ENCODE measurements around the gene SPEF2.

The SPEF2 gene

GRCh38 chr5:35598707-35599370, 18.8 kb upstream of the SPEF2 start:
- Histone ChIP-seq H3K27ac (no peak overlapping the region), H3K36me3 (no peaks in the 10 kb centered on the region), H3K4me3 (ENCODE audit: low read depth in 1 of 2, low read length in 1 of 2) (no peak overlapping the region), H3K27me3 (no peaks in the 10 kb centered on the region), H3K4me1 (ENCODE audit: control insufficient read depth in 1 of 2, insufficient read depth in 1 of 2, low read depth in 1 of 2, low read length in 1 of 2) (no peaks in the 10 kb centered on the region), H3K9me3 (no peaks in the 10 kb centered on the region)
- TF ChIP-seq CTCF (IDR thresholded peaks at IDR 0.05): no peak

DNA sequence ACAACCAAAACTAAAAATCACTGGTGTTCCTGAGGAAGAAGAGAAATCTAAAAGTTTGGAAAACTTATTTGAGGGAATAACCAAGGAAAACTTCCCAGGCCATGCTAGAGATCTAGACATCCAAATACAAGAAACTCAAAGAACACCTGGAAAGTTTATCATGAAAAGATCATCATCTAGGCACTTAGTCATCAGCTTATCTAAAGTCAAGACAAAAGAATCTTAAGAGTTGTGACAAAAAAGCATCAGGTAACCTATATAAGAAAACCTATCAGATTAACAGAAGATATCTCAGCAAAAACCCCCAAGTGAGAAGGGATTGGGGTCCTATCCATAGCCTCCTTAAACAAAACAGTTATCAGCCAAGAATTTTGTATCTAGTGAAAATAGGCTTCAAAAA, 17.1 kb upstream of the SPEF2 start:
- Histone ChIP-seq H3K27me3 (no peaks in the 10 kb centered on the region), H3K4me1 (ENCODE audit: control insufficient read depth in 1 of 2, insufficient read depth in 1 of 2, low read depth in 1 of 2, low read length in 1 of 2) (no peaks in the 10 kb centered on the region), H3K4me3 (ENCODE audit: low read depth in 1 of 2, low read length in 1 of 2) (no peak overlapping the region), H3K36me3 (no peaks in the 10 kb centered on the region), H3K9me3 (no peaks in the 10 kb centered on the region), H3K27ac (no peak overlapping the region)
- no peak for TF ChIP-seq CTCF (IDR thresholded peaks at IDR 0.05)

- H3K4me3 ChIP-seq (ENCODE audit: low read depth in 1 of 2, low read length in 1 of 2): no peak overlapping the region
- no peak overlapping the region for H3K27ac ChIP-seq
- H3K36me3 ChIP-seq: no peaks in the 10 kb centered on the region
- no peaks in the 10 kb centered on the region for H3K27me3 ChIP-seq
- H3K4me1 ChIP-seq (ENCODE audit: control insufficient read depth in 1 of 2, insufficient read depth in 1 of 2, low read depth in 1 of 2, low read length in 1 of 2): no peaks in the 10 kb centered on the region
- H3K9me3 ChIP-seq: no peaks in the 10 kb centered on the region
- TF ChIP-seq CTCF (IDR thresholded peaks at IDR 0.05): no peak
These were observed 8.5 kb upstream of the SPEF2 start for GRCh38 chr5:35608881-35609779.

DNA sequence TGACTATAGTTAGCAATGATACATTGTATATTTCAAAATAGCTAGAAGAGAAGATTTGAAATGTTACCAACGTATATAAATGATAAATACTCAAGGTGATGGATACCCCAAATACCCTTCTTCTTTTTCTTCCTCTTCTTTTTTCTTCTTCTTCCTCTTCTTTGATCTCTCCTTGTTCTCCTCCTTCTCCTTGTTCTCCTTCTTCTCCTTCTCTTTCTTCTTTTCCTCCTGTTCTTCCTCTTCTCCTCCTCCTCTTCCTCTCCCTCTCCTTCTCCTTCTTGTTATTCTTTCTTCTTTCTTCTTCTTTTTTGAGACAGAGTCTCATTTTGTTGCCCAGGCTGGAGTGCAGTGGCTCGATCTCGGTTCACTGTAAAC, 616 bp upstream of the SPEF2 start:
- Histone ChIP-seq H3K9me3 (no peaks in the 10 kb centered on the region), H3K4me1 (ENCODE audit: control insufficient read depth in 1 of 2, insufficient read depth in 1 of 2, low read depth in 1 of 2, low read length in 1 of 2) (peaks cover 10 to 14% of the 10 kb centered on the region in 2 experiments), H3K27me3 (no peaks in the 10 kb centered on the region), H3K36me3 (no peaks in the 10 kb centered on the region), H3K27ac (no peak overlapping the region), H3K4me3 (ENCODE audit: low read depth in 1 of 2, low read length in 1 of 2) (peak overlapping the region; percentile 52 to 57)
- no peak for TF ChIP-seq CTCF (IDR thresholded peaks at IDR 0.05)

DNA sequence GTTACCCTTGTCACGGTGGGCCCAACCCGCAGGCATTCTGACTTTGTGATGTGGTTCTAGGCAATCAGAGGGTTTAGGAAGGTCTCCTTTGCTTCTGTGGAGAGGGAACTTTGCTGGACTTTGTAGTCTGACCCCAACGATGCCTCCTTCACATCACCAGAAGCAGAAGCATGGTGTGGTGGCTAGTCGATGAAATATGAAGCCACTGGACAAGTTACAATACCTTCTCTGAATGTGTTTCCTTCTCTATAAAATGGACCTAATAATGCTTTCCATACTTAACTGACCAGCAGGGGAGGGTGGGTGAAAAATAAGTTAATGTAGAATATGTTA, 607 bp downstream of the SPEF2 start:
- H3K9me3 ChIP-seq: no peaks in the 10 kb centered on the region
- no peak overlapping the region for H3K27ac ChIP-seq
- H3K4me3 ChIP-seq (ENCODE audit: low read depth in 1 of 2, low read length in 1 of 2): peak overlapping the region; percentile 52 to 57
- H3K36me3 ChIP-seq: no peaks in the 10 kb centered on the region
- H3K4me1 ChIP-seq (ENCODE audit: control insufficient read depth in 1 of 2, insufficient read depth in 1 of 2, low read depth in 1 of 2, low read length in 1 of 2): peaks cover 10 to 14% of the 10 kb centered on the region in 2 experiments
- no peak for TF ChIP-seq CTCF (IDR thresholded peaks at IDR 0.05)
- no peaks in the 10 kb centered on the region for H3K27me3 ChIP-seq
